CD4-positive, alpha-beta T cell (primary cell): ENCODE measurements around the gene ZBTB24. TPM values are rescaled to one million over a fixed set of nuclear protein-coding genes. Genes with fewer than 3 reads are reported as not detected.

ENCODE experiments used
- ATAC-seq: fragments of 200-7000 bp; cut with Tn5 transposase; one replicate; pipeline ENCODE4 v1.10.0; 2022; ENCODE audit warnings: mild to moderate bottlenecking; ENCODE audit not compliant: poor library complexity
- CTCF ChIA-PET: fragments of 350-600 bp; sonication (Branson Sonifier 250); formaldehyde crosslinking; loops from one replicate; lab custom pipeline; 2021; ENCODE audit warnings: antibody characterized with exemption, inconsistent platforms; lab: Charles Lee
- POLR2A ChIA-PET: fragments of 350-600 bp; sonication (Branson Sonifier 250); formaldehyde crosslinking; loops from one replicate; lab custom pipeline; 2021; ENCODE audit warnings: antibody characterized with exemption, inconsistent platforms; lab: Charles Lee
- DNase-seq, 14 experiments: peaks; one replicate each; pipeline ENCODE4 v3.0.0-alpha.2; 2013 to 2020; ENCODE audit warnings: mixed read lengths in 2 of 14
- H3K27ac ChIP-seq, 2 donors: one replicate each; pipeline versions ENCODE4 v1.5.1 to v1.7.0; 2013; ENCODE audit warnings: low read length in 2 of 2, low read depth in 1 of 2, mild to moderate bottlenecking in 1 of 2
- H3K27me3 ChIP-seq, 2 experiments: 1 replicate in 1 of 2; 2 replicates in 1 of 2; pipeline versions ENCODE4 v1.6.1 to v1.7.0; 2013; ENCODE audit warnings: low read length in 2 of 2, control low read depth in 1 of 2, mild to moderate bottlenecking in 1 of 2, moderate library complexity in 1 of 2; ENCODE audit not compliant: insufficient read depth in 2 of 2, control insufficient read depth in 1 of 2
- H3K36me3 ChIP-seq: one replicate; pipeline ENCODE4 v1.6.1; 2013; ENCODE audit warnings: low read length, control low read depth; ENCODE audit not compliant: insufficient read depth
- H3K4me1 ChIP-seq: one replicate; pipeline ENCODE4 v1.6.1; 2013; ENCODE audit warnings: low read length, control low read depth; ENCODE audit not compliant: insufficient read depth
- H3K4me3 ChIP-seq: one replicate; pipeline ENCODE4 v1.5.1; 2013; ENCODE audit warnings: mild to moderate bottlenecking, low read length, moderate library complexity
- H3K9me3 ChIP-seq, 2 experiments: 1 replicate in 1 of 2; 2 replicates in 1 of 2; pipeline versions ENCODE4 v1.6.1 to v1.7.0; 2013; ENCODE audit warnings: low read length in 2 of 2, mild to moderate bottlenecking in 2 of 2, control low read depth in 1 of 2, moderate library complexity in 1 of 2; ENCODE audit not compliant: control insufficient read depth in 1 of 2, insufficient read depth in 1 of 2
- H3K27ac Mint-ChIP-seq: one replicate; pipeline ENCODE4 v1.8.0; 2020; ENCODE audit warnings: mixed read lengths
- H3K27me3 Mint-ChIP-seq: one replicate; pipeline ENCODE4 v1.8.0; 2021; ENCODE audit warnings: mixed read lengths
- H3K36me3 Mint-ChIP-seq: one replicate; pipeline ENCODE4 v1.8.0; 2021; ENCODE audit warnings: low read depth, mixed read lengths
- H3K4me1 Mint-ChIP-seq: one replicate; pipeline ENCODE4 v1.8.0; 2021; ENCODE audit warnings: low read depth, mixed read lengths
- H3K4me3 Mint-ChIP-seq: one replicate; pipeline ENCODE4 v1.8.0; 2020; ENCODE audit warnings: mild to moderate bottlenecking, mixed read lengths
- H3K9me3 Mint-ChIP-seq: one replicate; pipeline ENCODE4 v1.8.0; 2020; ENCODE audit warnings: mixed read lengths
- intact Hi-C, 2 experiments: fragments of 100-400 bp; cut with DNase I in 1 of 2; cut with micrococcal nuclease in 1 of 2; formaldehyde crosslinking; loops; one replicate each; pipeline versions ENCODE4 v1.15.1 to v1.9.0; 2023 to 2025; cut with DNase I, micrococcal nuclease
- total RNA-seq, 174 experiments: library from RNA in 2 of 174; stranded (reverse) in 2 of 174; gene quantifications; one replicate each; pipeline ENCODE4 v1.2.3 and lab custom pipeline; 2021 to 2026
- TF ChIP-seq, protein P1 (sequence below): fragments of 200-600 bp; IDR thresholded peaks from one replicate; pipeline ENCODE4 v1.8.0; 2022; ENCODE audit warnings: antibody characterized with exemption, mild to moderate bottlenecking

Gene ZBTB24
- total RNA-seq, 2 experiments from 2014 or later = 10.4 to 10.5 TPM

DNA sequence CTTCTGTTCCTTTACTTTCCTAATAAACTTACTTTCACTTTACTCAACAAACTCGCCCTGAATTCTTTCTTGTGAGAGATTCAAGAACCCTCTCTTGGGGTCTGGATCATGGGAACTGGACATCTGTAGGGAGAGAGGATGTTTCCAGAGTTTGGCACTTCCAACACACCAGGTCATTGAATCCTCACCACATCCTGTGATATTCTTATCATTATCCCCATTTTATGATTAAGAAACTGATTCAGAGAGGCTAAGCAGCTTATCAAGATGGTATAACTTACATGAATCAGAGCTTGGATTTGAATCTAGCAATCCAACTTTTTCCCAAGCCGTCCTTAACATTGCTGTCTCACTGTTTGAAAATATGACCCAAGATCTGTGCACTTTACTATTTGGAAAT is 58.1 kb downstream of the ZBTB24 start:
- intact Hi-C loops = no loop called here
- Histone ChIP-seq H3K27ac (no peak overlapping the region), H3K36me3 (no peaks in the 10 kb centered on the region), H3K4me3 (no peak overlapping the region), H3K9me3 (no peaks in the 10 kb centered on the region), H3K27me3 (no peaks in the 10 kb centered on the region), H3K4me1 (no peaks in the 10 kb centered on the region)
- DNase-seq (no peak), ATAC-seq (no peak)
- Mint-ChIP-seq H3K4me1 (no peaks in the 10 kb centered on the region), H3K27ac (no peak overlapping the region), H3K27me3 (no peaks in the 10 kb centered on the region), H3K9me3 (no peaks in the 10 kb centered on the region), H3K36me3 (no peaks in the 10 kb centered on the region), H3K4me3 (no peak overlapping the region)
- ChIA-PET POLR2A (no interaction called here), CTCF (no interaction called here)
- TF ChIP-seq, protein P1, sequence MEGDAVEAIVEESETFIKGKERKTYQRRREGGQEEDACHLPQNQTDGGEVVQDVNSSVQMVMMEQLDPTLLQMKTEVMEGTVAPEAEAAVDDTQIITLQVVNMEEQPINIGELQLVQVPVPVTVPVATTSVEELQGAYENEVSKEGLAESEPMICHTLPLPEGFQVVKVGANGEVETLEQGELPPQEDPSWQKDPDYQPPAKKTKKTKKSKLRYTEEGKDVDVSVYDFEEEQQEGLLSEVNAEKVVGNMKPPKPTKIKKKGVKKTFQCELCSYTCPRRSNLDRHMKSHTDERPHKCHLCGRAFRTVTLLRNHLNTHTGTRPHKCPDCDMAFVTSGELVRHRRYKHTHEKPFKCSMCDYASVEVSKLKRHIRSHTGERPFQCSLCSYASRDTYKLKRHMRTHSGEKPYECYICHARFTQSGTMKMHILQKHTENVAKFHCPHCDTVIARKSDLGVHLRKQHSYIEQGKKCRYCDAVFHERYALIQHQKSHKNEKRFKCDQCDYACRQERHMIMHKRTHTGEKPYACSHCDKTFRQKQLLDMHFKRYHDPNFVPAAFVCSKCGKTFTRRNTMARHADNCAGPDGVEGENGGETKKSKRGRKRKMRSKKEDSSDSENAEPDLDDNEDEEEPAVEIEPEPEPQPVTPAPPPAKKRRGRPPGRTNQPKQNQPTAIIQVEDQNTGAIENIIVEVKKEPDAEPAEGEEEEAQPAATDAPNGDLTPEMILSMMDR = no peak

DNA sequence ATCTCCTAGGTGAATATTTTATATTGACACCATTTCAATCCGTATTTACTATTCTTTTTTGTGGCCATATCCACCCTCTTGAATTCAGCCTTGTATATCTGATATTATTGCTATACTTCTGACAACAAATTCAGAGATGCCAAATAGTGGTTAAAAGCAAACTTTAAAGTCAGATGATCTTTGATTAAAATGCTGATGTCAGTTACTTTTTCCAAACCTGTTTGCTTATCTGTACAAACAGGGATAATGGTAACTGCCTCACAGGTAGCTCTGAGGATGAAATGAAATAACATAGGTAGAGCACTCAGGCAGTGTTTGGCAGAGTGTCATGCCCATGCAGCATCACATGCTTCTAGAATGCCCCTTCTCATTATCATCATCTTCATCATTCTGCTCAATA is 61.8 kb downstream of the ZBTB24 start:
- Histone ChIP-seq H3K9me3 (no peaks in the 10 kb centered on the region), H3K4me3 (no peak overlapping the region), H3K27ac (no peak overlapping the region), H3K27me3 (no peaks in the 10 kb centered on the region), H3K4me1 (no peaks in the 10 kb centered on the region), H3K36me3 (no peaks in the 10 kb centered on the region)
- ChIA-PET CTCF (no interaction called here), POLR2A (no interaction called here)
- no peaks in the 10 kb centered on the region for H3K27me3 Mint-ChIP-seq
- H3K9me3 Mint-ChIP-seq = no peaks in the 10 kb centered on the region
- H3K27ac Mint-ChIP-seq = no peak overlapping the region
- no peaks in the 10 kb centered on the region for H3K36me3 Mint-ChIP-seq
- intact Hi-C loops = no loop called here
- TF ChIP-seq, protein P1 = no peak
- no peaks in the 10 kb centered on the region for H3K4me1 Mint-ChIP-seq
- DNase-seq (no peak), ATAC-seq (no peak)
- H3K4me3 Mint-ChIP-seq = no peak overlapping the region

DNA sequence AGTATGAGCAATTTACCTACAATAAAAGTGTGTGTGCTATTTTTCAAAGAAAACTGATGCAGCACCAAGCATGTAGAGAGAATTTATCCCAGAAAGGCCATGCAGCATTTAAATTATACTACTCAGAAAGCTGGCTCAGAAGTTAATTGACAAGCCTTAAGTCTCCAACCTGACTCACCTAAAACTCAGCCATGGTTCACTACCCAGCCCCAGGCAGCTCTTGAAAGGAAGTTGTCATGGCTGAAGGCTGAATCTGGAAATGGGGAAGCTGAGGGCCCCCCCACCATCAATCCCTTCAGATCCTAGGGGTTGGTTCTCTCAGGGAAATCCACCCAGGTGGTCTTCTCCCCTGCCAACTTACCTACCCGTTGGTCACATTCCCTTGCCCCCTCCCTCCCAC is 62.3 kb downstream of the ZBTB24 start:
- Histone ChIP-seq H3K27me3 (no peaks in the 10 kb centered on the region), H3K4me1 (no peaks in the 10 kb centered on the region), H3K4me3 (no peak overlapping the region), H3K9me3 (no peaks in the 10 kb centered on the region), H3K36me3 (no peaks in the 10 kb centered on the region), H3K27ac (no peak overlapping the region)
- intact Hi-C loops = no loop called here
- Mint-ChIP-seq H3K4me1 (no peaks in the 10 kb centered on the region), H3K27ac (no peak overlapping the region), H3K27me3 (no peaks in the 10 kb centered on the region), H3K9me3 (no peaks in the 10 kb centered on the region), H3K4me3 (no peak overlapping the region), H3K36me3 (no peaks in the 10 kb centered on the region)
- CTCF ChIA-PET = no interaction called here
- TF ChIP-seq, protein P1 = no peak
- DNase-seq (no peak), ATAC-seq (no peak)
- POLR2A ChIA-PET = no interaction called here
